DOHH2 (cell line): ENCODE data around the gene DHCR24.

Source experiments
- H3F3A ChIP-seq: fragments of 200-600 bp; sonication (generic), shearing (Covaris generic); 2 replicates; pipeline ENCODE4 v1.6.0; 2016; ENCODE audit warnings: antibody characterized with exemption, mild to moderate bottlenecking; ENCODE audit not compliant: control insufficient read depth, insufficient read depth
- H3K27ac ChIP-seq: fragments of 200-600 bp; sonication (generic); 2 replicates; pipeline ENCODE4 v1.5.1; 2014; ENCODE audit warnings: low read depth, mild to moderate bottlenecking, low read length, moderate library complexity
- H3K27me3 ChIP-seq: fragments of 200-600 bp; sonication (generic); 2 replicates; pipeline ENCODE4 v1.6.1; 2014; ENCODE audit warnings: mild to moderate bottlenecking, low read length, mixed read lengths; ENCODE audit not compliant: control insufficient read depth
- H3K36me3 ChIP-seq: fragments of 200-600 bp; sonication (generic); 2 replicates; pipeline ENCODE4 v1.6.1; 2014; ENCODE audit warnings: mild to moderate bottlenecking, low read length, moderate library complexity, mixed read lengths; ENCODE audit not compliant: control insufficient read depth
- H3K4me1 ChIP-seq: fragments of 200-600 bp; sonication (generic); 2 replicates; pipeline ENCODE4 v1.6.1; 2014; ENCODE audit warnings: mild to moderate bottlenecking, low read length, mixed read lengths; ENCODE audit not compliant: control insufficient read depth
- H3K4me2 ChIP-seq: fragments of 200-600 bp; sonication (generic); 2 replicates; pipeline ENCODE4 v1.6.0; 2014; ENCODE audit warnings: mild to moderate bottlenecking, low read length, moderate library complexity
- H3K4me3 ChIP-seq: fragments of 200-600 bp; sonication (generic); 2 replicates; pipeline ENCODE4 v1.5.1; 2014; ENCODE audit warnings: mild to moderate bottlenecking, low read length, mixed read lengths
- H3K79me2 ChIP-seq: fragments of 200-600 bp; sonication (generic); 2 replicates; pipeline ENCODE4 v1.6.1; 2014; ENCODE audit warnings: mild to moderate bottlenecking, low read length, mixed read lengths; ENCODE audit not compliant: control insufficient read depth
- H3K9me2 ChIP-seq: fragments of 200-600 bp; sonication (generic); replicated peaks from 2 replicates; pipeline ENCODE4 v1.6.1; 2014; ENCODE audit warnings: mild to moderate bottlenecking, low read length, mixed read lengths; ENCODE audit not compliant: control insufficient read depth
- H3K9me3 ChIP-seq: fragments of 200-600 bp; sonication (generic); 2 replicates; pipeline ENCODE4 v1.6.1; 2014; ENCODE audit warnings: antibody characterized with exemption, low read length, mixed read lengths; ENCODE audit not compliant: control insufficient read depth, insufficient read depth
- H4K20me1 ChIP-seq: fragments of 200-600 bp; sonication (generic); 2 replicates; pipeline ENCODE4 v1.6.0; 2014; ENCODE audit warnings: low read depth, mild to moderate bottlenecking, antibody characterized with exemption, low read length, moderate library complexity; ENCODE audit not compliant: control insufficient read depth, insufficient read depth
- EZH2phosphoT487 ChIP-seq: fragments of 200-600 bp; sonication (generic); IDR thresholded peaks from 2 replicates; pipeline ENCODE4 v1.6.1; 2017; ENCODE audit warnings: borderline replicate concordance, mild to moderate bottlenecking, antibody characterized with exemption, low read length, moderate library complexity, mixed read lengths
- TF ChIP-seq, protein P1 (sequence below): fragments of 200-600 bp; sonication (generic); IDR thresholded peaks from one replicate; pipeline ENCODE4 v1.5.1; 2014; ENCODE audit warnings: antibody characterized with exemption, mild to moderate bottlenecking, low read depth, low read length; ENCODE audit not compliant: poor library complexity, severe bottlenecking

DHCR24 gene

DNA sequence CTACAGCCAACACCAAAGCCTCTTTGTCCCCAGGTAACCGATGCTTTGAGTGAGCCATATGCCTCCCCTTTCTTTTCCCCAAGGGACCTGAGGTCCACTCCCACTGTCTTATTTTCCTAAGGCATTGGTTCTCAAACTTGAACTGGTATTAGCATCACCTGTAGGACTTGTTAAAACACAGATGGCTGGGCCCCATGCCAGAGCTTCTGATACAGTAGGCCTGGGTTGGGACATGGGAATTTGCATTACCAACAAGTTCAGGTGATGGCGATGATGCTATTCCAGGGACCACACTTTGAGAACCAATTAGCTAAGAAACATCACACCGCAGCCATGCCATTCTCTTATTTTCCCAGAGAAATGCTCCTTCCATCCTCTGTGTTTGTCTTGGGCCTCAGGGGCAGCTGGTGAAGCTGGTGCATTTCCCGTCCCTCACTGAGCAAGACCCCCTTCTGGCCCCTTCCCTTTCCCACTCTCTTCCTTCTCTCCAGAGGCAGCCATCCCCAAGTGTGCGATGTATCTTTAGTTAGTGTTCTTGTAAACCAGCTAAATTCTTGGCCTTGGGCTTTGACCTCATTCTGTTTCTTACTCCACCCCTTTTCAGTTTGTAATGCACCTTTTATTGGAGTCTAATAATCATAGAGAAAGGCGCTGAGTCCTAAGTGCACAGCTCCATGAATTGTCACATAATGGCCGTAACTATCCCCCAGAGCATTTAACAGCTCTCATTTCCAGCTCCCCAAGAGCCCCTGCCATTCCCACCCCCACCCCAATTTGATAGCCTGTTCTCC lies 71.7 kb downstream of the DHCR24 start:
- Histone ChIP-seq H3K79me2 (no peaks in the 10 kb centered on the region), H3K4me2 (no peak overlapping the region), H3K4me3 (no peak overlapping the region), H3K4me1 (no peaks in the 10 kb centered on the region), H3F3A (no peaks in the 10 kb centered on the region), H3K36me3 (no peaks in the 10 kb centered on the region), H4K20me1 (no peaks in the 10 kb centered on the region), H3K27ac (no peak overlapping the region), H3K9me2 (no peaks in the 10 kb centered on the region), H3K9me3 (no peaks in the 10 kb centered on the region), H3K27me3 (peaks cover 17% of the 10 kb centered on the region)
- TF ChIP-seq, protein P1, sequence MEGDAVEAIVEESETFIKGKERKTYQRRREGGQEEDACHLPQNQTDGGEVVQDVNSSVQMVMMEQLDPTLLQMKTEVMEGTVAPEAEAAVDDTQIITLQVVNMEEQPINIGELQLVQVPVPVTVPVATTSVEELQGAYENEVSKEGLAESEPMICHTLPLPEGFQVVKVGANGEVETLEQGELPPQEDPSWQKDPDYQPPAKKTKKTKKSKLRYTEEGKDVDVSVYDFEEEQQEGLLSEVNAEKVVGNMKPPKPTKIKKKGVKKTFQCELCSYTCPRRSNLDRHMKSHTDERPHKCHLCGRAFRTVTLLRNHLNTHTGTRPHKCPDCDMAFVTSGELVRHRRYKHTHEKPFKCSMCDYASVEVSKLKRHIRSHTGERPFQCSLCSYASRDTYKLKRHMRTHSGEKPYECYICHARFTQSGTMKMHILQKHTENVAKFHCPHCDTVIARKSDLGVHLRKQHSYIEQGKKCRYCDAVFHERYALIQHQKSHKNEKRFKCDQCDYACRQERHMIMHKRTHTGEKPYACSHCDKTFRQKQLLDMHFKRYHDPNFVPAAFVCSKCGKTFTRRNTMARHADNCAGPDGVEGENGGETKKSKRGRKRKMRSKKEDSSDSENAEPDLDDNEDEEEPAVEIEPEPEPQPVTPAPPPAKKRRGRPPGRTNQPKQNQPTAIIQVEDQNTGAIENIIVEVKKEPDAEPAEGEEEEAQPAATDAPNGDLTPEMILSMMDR, result no peak
- TF ChIP-seq EZH2phosphoT487, result no peak

DNA sequence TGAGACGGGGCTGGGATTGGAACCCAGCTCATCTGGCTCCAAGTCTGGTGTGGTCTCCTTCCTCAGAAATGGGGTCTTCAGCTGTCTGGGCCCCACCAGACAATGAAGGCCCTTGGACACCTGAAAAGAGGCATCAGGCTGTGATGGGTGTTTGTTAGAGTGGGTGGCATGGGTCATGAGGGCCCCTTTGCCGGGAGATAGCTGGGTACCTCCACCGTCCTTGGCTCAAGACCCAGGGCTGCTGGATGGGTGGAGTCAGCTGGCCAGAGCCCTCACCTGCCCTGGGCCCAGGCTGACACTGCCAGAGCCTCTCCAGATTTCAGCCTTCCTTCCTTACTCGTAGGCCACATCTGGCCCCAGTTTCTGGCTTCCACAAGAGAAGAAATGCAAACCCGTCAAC lies 72.4 kb downstream of the DHCR24 start:
- H3K36me3 ChIP-seq, result no peaks in the 10 kb centered on the region
- H3K9me2 ChIP-seq, result no peaks in the 10 kb centered on the region
- peaks cover 17% of the 10 kb centered on the region for H3K27me3 ChIP-seq
- TF ChIP-seq, protein P1, result no peak
- no peak for TF ChIP-seq EZH2phosphoT487
- no peaks in the 10 kb centered on the region for H3K9me3 ChIP-seq
- no peak overlapping the region for H3K27ac ChIP-seq
- H3K4me2 ChIP-seq, result no peak overlapping the region
- H4K20me1 ChIP-seq, result no peaks in the 10 kb centered on the region
- no peaks in the 10 kb centered on the region for H3K79me2 ChIP-seq
- H3F3A ChIP-seq, result no peaks in the 10 kb centered on the region
- no peak overlapping the region for H3K4me3 ChIP-seq
- H3K4me1 ChIP-seq, result no peaks in the 10 kb centered on the region

DNA sequence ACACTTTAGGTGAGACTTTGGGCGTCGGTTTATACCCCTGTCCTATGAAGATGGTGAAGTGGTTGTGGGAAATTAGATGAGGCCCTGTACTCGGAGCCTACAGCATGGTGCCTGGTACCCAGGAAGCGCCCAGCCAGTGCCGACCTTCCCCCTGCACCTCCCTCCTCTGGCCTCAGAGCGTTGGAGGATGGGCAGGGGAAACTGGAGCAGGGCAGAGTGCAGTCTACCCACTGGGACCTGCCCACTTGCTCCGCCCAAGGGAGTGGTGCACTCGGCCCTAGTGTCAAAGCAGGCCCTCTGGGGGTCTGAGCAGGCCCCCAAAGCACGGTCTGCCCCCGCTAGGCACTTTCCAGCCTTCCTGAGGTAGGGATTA lies 72.9 kb downstream of the DHCR24 start:
- no peak overlapping the region for H3K4me3 ChIP-seq
- H3K27ac ChIP-seq, result no peak overlapping the region
- no peaks in the 10 kb centered on the region for H4K20me1 ChIP-seq
- TF ChIP-seq EZH2phosphoT487, result no peak
- TF ChIP-seq, protein P1, result no peak
- H3K9me3 ChIP-seq, result no peaks in the 10 kb centered on the region
- H3F3A ChIP-seq, result no peaks in the 10 kb centered on the region
- peaks cover 17% of the 10 kb centered on the region for H3K27me3 ChIP-seq
- no peak overlapping the region for H3K4me2 ChIP-seq
- H3K9me2 ChIP-seq, result no peaks in the 10 kb centered on the region
- H3K36me3 ChIP-seq, result no peaks in the 10 kb centered on the region
- H3K4me1 ChIP-seq, result no peaks in the 10 kb centered on the region
- H3K79me2 ChIP-seq, result no peaks in the 10 kb centered on the region
